HG02763 (cell line): ENCODE data around the gene GPLD1.
A peak's percentile ranks its signal among the peaks of the same experiment; 100 is the strongest.
"Not testable (repeated sequence)": the region's sequence is repeated elsewhere in the genome, so short reads cannot be mapped to it uniquely, and the experiment has no call there.

Source experiments
- ATAC-seq: cut with Tn5 transposase; IDR thresholded peaks from one replicate; pipeline ENCODE4 v1.9.1; 2021; ENCODE audit warnings: mild to moderate bottlenecking, moderate library complexity; ENCODE audit not compliant: unreplicated experiment

GPLD1 gene

GRCh38 chr6:24489470-24489869, at the start of gene GPLD1:
GPLD1 (minus strand) TSS chr6:24489578; CDS start chr6:24489511, 67 bp downstream.
- ATAC-seq: no peak

- no peak for ATAC-seq
These were observed 48.5 kb upstream of the GPLD1 start for GRCh38 chr6:24537771-24538385.

DNA sequence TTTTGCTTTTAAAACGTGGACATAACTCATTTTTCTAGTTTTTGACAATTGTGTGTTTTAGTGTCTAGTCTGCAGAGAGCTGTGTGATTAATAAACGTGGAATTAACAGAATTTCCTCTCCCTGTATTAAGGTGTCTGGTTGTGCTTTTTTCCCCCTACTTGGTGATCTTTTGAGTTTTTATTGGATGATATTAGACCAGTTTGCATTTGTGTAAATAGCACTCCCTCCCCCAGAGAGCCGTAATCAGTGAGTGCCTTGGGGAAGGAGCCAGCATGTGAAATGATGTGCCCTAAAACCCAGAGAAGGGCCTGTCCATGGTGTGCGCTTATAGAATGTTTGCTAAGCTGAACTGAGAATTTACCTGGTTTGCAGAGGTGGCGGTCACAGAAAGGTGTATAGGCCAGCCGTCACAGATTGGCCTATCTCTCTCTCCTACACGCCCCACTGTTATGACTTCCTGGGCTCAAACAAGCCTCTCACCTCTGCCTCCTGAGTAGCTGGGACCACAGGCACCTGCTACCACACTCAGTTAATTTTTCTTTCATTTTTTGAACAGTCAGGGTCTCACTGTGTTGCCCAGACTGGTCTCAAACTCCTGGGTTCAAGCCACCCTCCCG, 47.8 kb upstream of the GPLD1 start:
- no peak for ATAC-seq

DNA sequence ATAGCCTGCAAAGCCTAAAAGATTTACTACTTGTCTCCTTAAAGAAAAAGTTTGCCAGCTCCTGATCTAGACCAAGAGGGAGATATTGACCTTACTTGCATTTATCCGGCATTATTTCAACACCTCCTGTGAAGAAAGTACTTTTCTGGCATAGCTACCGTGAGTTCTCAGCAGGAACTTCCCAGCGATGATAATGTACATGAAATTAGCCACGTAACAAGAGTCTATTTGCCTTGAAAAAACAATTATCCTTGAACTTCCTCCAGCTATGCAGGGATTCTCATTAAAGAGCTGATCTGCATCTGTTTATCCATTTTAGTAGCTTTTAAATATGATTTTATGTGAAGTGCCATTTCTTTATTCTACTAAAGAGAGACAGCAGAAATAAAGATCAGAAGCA, 47.1 kb upstream of the GPLD1 start:
- no peak for ATAC-seq

DNA sequence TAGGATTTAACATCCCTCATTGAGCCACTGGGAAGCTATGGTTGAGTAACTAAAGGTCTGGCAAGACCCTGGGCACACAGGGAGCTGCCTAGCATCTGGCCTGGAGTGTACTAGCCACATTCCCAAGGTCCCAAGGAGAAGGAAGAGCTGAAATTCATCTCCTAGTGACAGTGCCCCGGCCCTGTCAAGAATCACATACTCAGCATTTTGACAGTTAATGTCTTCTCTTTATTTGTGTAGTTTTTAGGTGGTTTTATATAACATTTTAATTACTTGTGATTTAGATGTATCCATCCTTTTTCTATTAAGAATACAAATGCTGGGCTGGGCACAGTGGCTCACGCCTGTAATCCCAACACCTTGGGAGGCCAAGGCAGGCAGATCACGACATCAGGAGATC, 45.8 kb upstream of the GPLD1 start:
- ATAC-seq: no peak

DNA sequence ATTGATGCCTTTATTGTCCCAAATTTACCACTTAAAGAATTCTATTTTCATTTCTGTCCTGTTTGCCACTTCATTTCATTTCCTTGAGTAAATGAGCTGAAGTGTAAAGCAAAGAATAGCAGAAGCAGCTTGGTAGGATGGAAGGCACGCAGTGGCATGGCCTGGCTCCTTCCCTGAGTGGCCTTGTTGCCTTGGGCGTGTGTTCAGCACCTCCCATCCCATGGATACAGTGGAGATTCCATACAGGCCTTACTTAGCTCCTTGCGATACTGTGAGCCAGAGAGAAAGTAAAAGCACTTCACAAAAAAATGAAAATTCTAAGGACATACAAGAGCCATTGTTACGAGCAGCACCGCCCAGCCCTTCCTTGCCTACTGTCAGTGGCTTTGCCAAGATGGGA, 45.0 kb upstream of the GPLD1 start:
- no peak for ATAC-seq

DNA sequence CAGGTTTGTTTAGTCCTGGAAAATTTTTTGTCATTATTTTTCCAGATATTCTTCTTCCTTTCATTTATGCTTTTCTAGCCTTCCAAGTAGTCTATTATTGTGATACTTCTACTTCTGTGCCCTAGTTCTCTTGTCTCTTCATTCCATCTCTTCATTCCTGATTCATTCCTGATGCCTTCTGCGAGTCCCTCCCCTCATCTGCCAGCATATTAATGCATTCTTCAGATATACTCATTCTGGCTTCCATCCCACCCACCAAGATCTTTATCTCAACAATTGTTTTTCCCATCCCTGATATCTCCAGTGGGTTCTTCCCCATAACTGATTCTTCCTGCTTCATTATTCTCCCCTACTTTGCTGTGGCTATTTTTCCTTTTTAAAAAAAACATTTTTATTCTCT, 40.6 kb upstream of the GPLD1 start:
- no peak for ATAC-seq

GRCh38 chr6:24524805-24525204, 35.4 kb upstream of the GPLD1 start:
- ATAC-seq: no peak

GRCh38 chr6:24524329-24524728, 35.0 kb upstream of the GPLD1 start:
- no peak for ATAC-seq

GRCh38 chr6:24522228-24523176, 33.1 kb upstream of the GPLD1 start:
- ATAC-seq: no peak

- ATAC-seq: peak; percentile 42
These were observed 31.7 kb upstream of the GPLD1 start for GRCh38 chr6:24520929-24521546.

GRCh38 chr6:24517659-24518543, 28.5 kb upstream of the GPLD1 start:
- peak; percentile 60 for ATAC-seq

GRCh38 chr6:24513602-24514001, 24.2 kb upstream of the GPLD1 start:
- ATAC-seq: peak; percentile 67

GRCh38 chr6:24511976-24512375, 22.6 kb upstream of the GPLD1 start:
- ATAC-seq: not testable (repeated sequence)

DNA sequence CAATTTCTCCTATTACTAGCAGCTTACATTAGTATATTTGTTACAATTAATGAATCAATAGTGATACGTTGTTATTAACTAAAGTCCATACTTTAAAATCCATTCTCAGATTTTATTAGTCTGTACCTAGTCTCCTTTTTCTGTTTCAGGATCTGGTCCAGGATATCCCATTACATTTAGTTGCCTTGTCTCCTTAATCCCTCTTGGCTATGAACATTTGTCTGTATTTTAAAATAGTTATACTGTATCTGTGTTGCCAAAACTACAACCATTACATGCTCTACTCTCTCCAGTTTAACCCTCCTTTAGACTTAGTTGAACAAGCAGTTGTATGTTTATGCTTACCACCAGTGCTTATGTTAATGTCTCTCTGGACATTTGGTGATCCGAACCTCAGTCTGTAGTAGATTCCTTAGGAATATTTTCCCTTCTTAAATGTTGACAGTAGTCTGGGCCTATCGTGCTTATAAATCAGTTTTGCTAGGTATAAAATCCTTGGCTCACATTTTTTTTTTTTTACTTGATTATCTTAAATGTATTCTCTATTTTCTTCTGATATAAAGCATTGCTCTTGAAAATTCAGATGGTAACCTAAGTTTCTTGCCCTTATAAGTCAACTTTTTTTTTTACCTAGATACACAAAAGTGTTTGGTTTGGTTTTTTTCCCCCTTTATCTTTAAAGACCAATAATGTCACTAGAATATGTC, 17.6 kb upstream of the GPLD1 start:
- no peak for ATAC-seq

DNA sequence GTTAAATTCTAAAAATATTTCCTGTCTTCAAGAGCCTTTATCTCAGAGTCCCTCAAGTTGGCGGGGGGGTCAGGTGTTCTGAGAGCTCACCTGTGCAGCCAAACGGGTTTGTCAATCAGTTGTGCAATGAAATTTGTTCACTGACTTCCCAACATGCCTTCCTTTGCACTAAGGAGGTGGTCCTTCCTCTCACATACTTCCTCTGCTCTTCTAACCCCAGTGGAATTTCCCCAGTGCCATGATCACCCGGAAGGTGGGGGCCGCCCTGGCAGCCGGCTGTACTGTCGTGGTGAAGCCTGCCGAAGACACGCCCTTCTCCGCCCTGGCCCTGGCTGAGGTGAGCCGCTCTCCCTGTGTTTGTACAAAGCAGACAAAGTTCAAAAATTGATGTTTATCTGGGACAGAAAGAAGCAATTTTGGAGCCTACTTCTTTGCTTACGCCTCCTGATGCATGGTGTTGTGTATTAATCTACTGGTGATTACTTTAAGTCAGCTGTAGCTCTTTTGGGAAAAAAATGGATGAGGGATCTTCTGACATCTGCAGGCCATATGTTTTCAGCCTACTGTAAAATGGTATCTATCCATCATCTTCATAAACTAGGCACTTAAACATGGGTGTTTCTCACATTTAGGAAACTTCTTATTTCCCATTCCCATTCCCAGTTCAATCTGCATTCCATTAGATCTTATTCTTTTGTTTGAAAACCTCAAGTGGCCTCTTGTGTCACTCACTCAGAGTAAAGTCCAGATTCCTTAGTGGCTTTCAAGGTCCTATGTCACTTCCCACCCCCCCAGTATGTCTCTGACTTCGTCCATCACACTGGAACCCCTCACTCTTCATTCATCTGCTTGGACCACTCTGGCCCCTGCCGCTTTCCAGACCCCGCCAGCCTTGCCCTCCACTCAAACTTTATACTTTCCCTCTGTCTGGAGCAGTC, 15.5 kb upstream of the GPLD1 start:
- ATAC-seq: no peak

DNA sequence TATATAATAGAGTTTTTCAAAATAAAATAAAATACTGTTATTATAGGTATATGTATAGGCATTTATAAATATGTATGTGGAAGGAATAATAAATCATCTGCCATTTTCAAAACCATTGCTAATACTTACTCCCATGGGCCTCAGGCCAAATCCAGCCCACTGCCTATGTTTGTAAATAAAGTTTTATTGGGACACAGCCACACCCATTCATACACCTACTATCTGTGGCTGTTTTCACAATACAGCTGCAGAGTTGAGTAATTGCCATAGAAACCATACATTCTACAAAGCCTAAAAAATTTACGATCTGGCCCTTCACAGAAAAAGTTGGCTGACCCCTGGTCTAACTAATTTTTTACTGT, 14.9 kb upstream of the GPLD1 start:
- ATAC-seq: no peak

DNA sequence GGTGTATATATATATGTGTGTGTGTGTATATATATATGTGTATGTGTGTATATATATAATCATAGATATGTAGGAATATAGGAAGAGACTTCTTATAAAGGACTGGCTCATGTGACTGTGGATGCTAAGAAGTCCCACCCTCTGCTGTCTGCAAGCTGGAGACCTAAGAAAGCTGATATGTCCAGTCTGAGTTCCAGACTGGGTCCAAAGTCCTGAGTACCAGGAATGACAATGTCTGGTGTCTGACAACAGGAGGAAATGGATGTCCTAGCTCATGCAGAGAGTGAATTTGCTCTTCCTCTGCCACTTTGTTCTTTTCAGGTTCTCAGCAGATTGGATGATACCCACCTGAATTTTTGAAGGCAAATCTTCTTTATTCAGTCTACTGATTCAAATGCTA, 12.5 kb upstream of the GPLD1 start:
- no peak for ATAC-seq

DNA sequence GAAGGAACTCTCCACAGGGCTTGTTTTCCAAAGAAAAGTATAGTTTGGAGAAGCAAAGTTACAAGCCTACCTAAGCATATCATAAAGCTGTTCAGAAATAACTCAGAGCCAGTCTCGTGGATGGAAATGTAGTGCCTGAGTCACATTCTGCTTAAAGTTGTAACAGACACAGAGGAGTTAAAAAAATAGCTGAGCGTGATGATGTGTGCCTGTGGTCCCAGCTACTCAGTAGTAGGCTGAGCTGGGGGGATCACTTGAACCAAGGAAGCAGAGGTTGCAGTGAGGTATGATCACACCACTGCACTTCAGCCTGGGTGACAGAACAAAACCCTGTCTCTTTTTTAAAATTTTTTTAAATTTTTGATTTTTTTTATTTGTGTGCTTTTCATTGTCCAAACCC, 12.0 kb upstream of the GPLD1 start:
- no peak for ATAC-seq
